Muscle of leg (tissue), 11 donors: ENCODE data around the gene WWOX. TPM values are rescaled to one million over a fixed set of nuclear protein-coding genes. Genes with fewer than 3 reads are reported as not detected.

ENCODE experiments used
- DNase-seq: peaks from one replicate; pipeline ENCODE4 v3.0.0; 2013
- H3K27ac ChIP-seq: one replicate; pipeline ENCODE4 v1.5.1; 2013; ENCODE audit warnings: mild to moderate bottlenecking, low read length, control low read depth
- H3K27me3 ChIP-seq: one replicate; pipeline ENCODE4 v1.6.1; 2013; ENCODE audit warnings: low read length; ENCODE audit not compliant: control insufficient read depth, insufficient read depth
- H3K36me3 ChIP-seq: one replicate; pipeline ENCODE4 v1.6.1; 2013; ENCODE audit warnings: low read length; ENCODE audit not compliant: control insufficient read depth, insufficient read depth
- H3K4me1 ChIP-seq: one replicate; pipeline ENCODE4 v1.6.1; 2013; ENCODE audit warnings: low read length; ENCODE audit not compliant: control insufficient read depth, insufficient read depth
- H3K4me3 ChIP-seq: one replicate; pipeline ENCODE4 v1.5.1; 2013; ENCODE audit warnings: low read length, control low read depth
- H3K9me3 ChIP-seq: replicated peaks from 2 replicates; pipeline ENCODE4 v1.6.1; 2013; ENCODE audit warnings: low read depth, low read length; ENCODE audit not compliant: control insufficient read depth
- WGBS: methylation state at CpG from one replicate; pipeline ENCODE4 v1.1.5; 2013; ENCODE audit warnings: missing lambda C conversion rate; ENCODE audit not compliant: insufficient coverage; 5-methylcytosine and 5-hydroxymethylcytosine counted together
- polyA plus RNA-seq, 8 donors: library from polyadenylated mRNA; unstranded; fragments of 120-200 nt; gene quantifications; one replicate each; pipeline versions ENCODE4 v1.2.1 to v1.2.3, GENCODE V29; 2013; ENCODE audit warnings: inconsistent platforms in 1 of 8, low replicate concordance in 1 of 8; ENCODE audit not compliant: insufficient read length in 8 of 8, insufficient read depth in 1 of 8
- total RNA-seq: library from RNA; stranded (reverse); fragments of 120-200 nt; gene quantifications from one replicate; pipeline ENCODE4 v1.2.4, GENCODE V29; 2013

Gene WWOX
- total and polyA plus RNA-seq, 9 donors = 8.1 to 15.8 (median 12.2) TPM

- Histone ChIP-seq H3K36me3 (no peaks in the 10 kb centered on the region), H3K4me3 (no peak overlapping the region), H3K27ac (no peak overlapping the region), H3K27me3 (no peaks in the 10 kb centered on the region), H3K4me1 (no peaks in the 10 kb centered on the region), H3K9me3 (no peaks in the 10 kb centered on the region)
- DNase-seq = no peak
- WGBS = 94% methylated on average over 14 of the region's 14 CpGs
Observed at GRCh38 chr16:78515421-78515820, 416.0 kb downstream of the WWOX start.

GRCh38 chr16:78516006-78516736 lies 416.7 kb downstream of the WWOX start:
- Histone ChIP-seq H3K27ac (no peak overlapping the region), H3K4me3 (no peak overlapping the region), H3K36me3 (no peaks in the 10 kb centered on the region), H3K27me3 (no peaks in the 10 kb centered on the region), H3K9me3 (no peaks in the 10 kb centered on the region), H3K4me1 (no peaks in the 10 kb centered on the region)
- 80% methylated on average over 8 of the region's 9 CpGs for WGBS
- DNase-seq = peak; percentile 70

- Histone ChIP-seq H3K4me1 (peaks cover 2% of the 10 kb centered on the region), H3K9me3 (no peaks in the 10 kb centered on the region), H3K27ac (no peak overlapping the region), H3K27me3 (no peaks in the 10 kb centered on the region), H3K36me3 (no peaks in the 10 kb centered on the region), H3K4me3 (no peak overlapping the region)
- 75% methylated on average over 3 of the region's 8 CpGs for whole genome bisulfite sequencing
- DNase-seq = no peak
Observed at GRCh38 chr16:78519896-78520295, 420.4 kb downstream of the WWOX start.

- Histone ChIP-seq H3K27me3 (no peaks in the 10 kb centered on the region), H3K9me3 (no peaks in the 10 kb centered on the region), H3K27ac (no peak overlapping the region), H3K4me3 (no peak overlapping the region), H3K36me3 (no peaks in the 10 kb centered on the region), H3K4me1 (peaks cover 2% of the 10 kb centered on the region)
- DNase-seq = no peak
- WGBS = 72% methylated on average over 3 of the region's 5 CpGs
Observed at GRCh38 chr16:78520470-78520869, 421.0 kb downstream of the WWOX start.

DNA sequence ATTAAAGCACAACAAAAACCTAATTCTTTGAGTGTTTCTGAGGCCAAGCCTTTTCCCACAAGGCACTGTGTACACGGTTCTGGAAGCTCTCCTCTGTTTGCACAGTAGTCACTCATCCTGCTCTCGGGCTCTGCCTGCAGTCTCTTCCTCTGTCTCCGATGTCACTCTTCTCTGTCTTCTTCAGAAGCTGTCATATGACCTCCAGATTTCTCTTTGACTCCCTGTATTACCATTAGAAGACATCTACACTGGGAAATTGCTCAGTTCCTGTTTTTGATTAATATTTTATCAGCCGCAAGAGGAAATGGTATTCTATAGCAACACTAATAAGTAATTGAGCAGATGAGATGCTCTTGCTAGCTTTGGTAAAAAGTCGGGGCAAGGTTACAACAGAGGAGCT lies 422.9 kb downstream of the WWOX start:
- H3K36me3 ChIP-seq = no peaks in the 10 kb centered on the region
- H3K4me1 ChIP-seq = peaks cover 2% of the 10 kb centered on the region
- H3K4me3 ChIP-seq = no peak overlapping the region
- WGBS = 54% methylated on average over 3 of the region's 5 CpGs
- no peaks in the 10 kb centered on the region for H3K9me3 ChIP-seq
- no peak for DNase-seq
- H3K27me3 ChIP-seq = no peaks in the 10 kb centered on the region
- no peak overlapping the region for H3K27ac ChIP-seq

GRCh38 chr16:78523212-78523985 lies 423.9 kb downstream of the WWOX start:
- H3K9me3 ChIP-seq = no peaks in the 10 kb centered on the region
- no peak for DNase-seq
- no peaks in the 10 kb centered on the region for H3K36me3 ChIP-seq
- H3K27me3 ChIP-seq = no peaks in the 10 kb centered on the region
- H3K4me1 ChIP-seq = peaks cover 2% of the 10 kb centered on the region
- H3K4me3 ChIP-seq = no peak overlapping the region
- H3K27ac ChIP-seq = no peak overlapping the region
- no CpG with 5 or more reads among the region's 9 CpGs for WGBS

DNA sequence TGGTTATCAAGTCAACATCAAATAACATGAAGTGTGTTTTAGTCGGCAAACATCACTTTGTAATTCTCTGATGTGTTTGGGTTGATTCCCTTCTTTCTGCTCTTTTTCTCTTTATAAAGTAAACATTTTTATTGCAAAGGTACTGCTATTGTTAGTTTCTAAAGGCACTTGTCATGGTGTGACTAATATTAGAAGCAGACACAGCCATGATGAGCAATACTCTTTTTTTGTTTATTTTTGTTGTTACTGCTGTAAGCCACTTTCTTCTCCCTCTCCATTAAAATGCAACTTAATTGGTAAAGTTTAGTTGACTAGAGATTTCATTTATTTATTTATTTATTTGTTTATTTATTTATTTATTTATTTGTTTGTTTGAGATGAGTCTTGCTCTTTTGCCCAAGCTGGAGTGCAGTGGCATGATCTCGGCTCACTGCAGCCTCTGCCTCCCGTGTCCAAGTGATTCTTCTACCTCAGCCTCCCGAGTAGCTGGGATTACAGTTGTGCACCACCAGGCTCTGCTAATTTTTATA lies 424.7 kb downstream of the WWOX start:
- Histone ChIP-seq H3K4me3 (no peak overlapping the region), H3K9me3 (no peaks in the 10 kb centered on the region), H3K27me3 (no peaks in the 10 kb centered on the region), H3K4me1 (peaks cover 2% of the 10 kb centered on the region), H3K36me3 (no peaks in the 10 kb centered on the region), H3K27ac (no peak overlapping the region)
- WGBS = no CpG with 5 or more reads among the region's 4 CpGs
- DNase-seq = no peak

DNA sequence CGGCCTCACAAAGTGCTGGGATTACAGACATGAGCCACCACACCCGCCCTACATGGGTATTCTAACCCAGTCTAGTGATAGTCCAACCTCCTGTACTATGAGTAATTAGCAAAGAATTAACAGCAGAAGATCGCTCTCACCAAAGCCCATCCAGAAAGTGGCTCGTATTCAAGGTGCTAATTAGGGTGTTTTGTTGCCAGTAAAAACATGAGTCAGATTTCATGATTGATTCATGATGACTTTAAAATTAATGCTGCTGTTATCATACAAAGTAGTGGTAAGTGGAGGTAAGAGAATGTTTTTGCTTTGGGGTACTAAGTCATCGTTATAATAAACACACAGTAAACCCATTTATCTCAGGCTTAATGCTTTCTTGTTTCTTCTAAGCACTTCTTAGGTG lies 428.8 kb downstream of the WWOX start:
- WGBS = no CpG with 5 or more reads among the region's 5 CpGs
- Histone ChIP-seq H3K9me3 (no peaks in the 10 kb centered on the region), H3K4me3 (no peak overlapping the region), H3K27me3 (no peaks in the 10 kb centered on the region), H3K27ac (no peak overlapping the region), H3K4me1 (peaks cover 2% of the 10 kb centered on the region), H3K36me3 (no peaks in the 10 kb centered on the region)
- DNase-seq = no peak

GRCh38 chr16:78529881-78530280 lies 430.4 kb downstream of the WWOX start:
- Histone ChIP-seq H3K9me3 (no peaks in the 10 kb centered on the region), H3K36me3 (no peaks in the 10 kb centered on the region), H3K4me1 (no peaks in the 10 kb centered on the region), H3K27me3 (no peaks in the 10 kb centered on the region), H3K4me3 (no peak overlapping the region), H3K27ac (no peak overlapping the region)
- WGBS = 84% methylated on average over 3 of the region's 5 CpGs
- DNase-seq = no peak

GRCh38 chr16:78530283-78530682 lies 430.8 kb downstream of the WWOX start:
- 50% methylated on average over 2 of the region's 4 CpGs for WGBS
- Histone ChIP-seq H3K27ac (no peak overlapping the region), H3K4me1 (no peaks in the 10 kb centered on the region), H3K36me3 (no peaks in the 10 kb centered on the region), H3K27me3 (no peaks in the 10 kb centered on the region), H3K9me3 (no peaks in the 10 kb centered on the region), H3K4me3 (no peak overlapping the region)
- DNase-seq = no peak
